HG03175 (cell line): Measurements from ENCODE around the gene ING1.
"Not testable (repeated sequence)": the region's sequence is repeated elsewhere in the genome, so short reads cannot be mapped to it uniquely, and the experiment has no call there.

Experiments used
- ATAC-seq: cut with Tn5 transposase; IDR thresholded peaks from one replicate; pipeline ENCODE4 v1.9.1; 2021; ENCODE audit warnings: mild to moderate bottlenecking, moderate library complexity; ENCODE audit not compliant: unreplicated experiment

Gene ING1

DNA sequence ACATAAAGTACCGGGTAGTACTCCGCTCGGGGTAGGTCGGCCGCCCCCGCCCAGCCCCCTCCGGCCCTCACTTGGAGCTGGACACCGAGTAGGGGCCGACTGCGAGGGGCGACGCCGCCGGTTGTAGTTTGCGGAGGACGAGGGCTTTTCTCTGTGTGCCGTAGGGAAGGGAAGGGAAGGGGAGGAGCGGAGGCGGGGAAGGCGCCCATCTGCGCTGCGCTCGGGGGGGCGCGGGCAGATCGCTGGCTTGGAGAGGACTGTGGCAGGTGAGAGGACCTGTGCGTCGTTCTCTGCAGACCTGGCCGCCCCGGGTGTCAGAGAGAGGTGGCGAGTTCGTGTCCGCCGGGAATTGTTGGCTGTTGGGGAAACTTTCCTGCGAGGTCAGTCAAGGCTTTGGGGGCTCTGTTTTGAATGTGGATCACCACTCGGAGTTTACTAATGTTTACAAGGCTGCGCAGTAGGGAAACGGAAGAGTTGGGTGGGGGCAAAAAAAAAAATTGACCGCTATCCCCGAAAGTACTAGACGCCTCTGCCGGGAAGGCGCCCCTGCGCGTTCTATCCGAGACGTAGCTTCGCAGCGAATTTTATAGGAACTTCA lies 1.4 kb downstream of the ING1 start:
- ATAC-seq = no peak

DNA sequence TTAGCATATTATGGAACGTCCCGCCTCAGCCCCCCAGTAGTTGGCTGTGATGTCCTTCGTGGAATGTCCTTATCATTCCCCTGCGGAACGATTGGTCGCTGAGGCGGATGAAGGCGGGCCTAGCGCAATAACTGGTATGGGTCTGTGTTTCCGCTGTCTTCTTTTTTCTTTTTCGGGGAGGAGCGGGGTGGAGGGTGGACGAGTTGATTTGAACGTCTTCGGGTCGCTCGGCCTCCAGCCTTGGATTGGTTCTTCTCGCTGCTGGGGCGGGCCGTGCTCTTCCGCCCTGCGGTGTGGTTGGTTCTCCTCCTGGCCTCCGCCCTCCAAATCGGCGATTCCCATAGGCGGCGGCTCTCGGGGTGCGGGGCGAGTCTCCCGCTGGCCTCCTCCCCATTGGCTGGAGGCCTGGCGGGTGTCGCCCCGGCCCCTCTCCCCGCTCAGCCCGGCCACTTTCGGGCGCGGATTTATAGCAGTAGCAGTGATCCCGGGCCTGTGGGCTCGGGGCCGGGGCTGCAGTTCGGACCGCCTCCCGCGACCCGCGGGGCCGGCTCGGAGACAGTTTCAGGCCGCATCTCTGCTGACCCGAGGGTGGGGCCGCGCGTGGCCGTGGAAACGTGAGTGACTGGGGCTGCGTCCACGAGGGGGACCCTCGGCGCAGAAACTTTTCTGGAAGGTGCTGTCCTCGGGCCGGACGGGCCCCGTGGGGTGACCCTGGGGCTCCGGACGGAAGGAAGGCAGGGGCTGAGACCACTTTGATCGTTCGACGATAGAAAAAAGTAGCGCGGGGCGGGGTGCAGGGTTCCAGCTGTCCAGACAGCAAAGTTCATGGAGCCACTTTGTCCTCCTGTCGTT lies 2.1 kb downstream of the ING1 start:
- ATAC-seq = peak; percentile 64

DNA sequence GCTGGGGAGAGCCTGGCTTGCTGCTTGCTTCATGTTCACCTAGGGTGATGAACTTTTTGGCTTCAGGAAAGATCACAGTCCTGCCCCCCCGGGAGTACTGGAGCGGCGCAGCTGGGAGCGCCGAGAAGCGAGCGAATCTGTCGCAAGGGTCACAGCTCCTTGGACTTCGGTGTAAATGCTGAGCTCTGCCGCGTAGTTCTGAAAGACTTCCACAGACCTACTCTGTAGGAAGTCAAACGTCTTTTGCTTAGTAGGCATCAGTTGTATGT lies 2.7 kb downstream of the ING1 start:
- ATAC-seq = no peak

DNA sequence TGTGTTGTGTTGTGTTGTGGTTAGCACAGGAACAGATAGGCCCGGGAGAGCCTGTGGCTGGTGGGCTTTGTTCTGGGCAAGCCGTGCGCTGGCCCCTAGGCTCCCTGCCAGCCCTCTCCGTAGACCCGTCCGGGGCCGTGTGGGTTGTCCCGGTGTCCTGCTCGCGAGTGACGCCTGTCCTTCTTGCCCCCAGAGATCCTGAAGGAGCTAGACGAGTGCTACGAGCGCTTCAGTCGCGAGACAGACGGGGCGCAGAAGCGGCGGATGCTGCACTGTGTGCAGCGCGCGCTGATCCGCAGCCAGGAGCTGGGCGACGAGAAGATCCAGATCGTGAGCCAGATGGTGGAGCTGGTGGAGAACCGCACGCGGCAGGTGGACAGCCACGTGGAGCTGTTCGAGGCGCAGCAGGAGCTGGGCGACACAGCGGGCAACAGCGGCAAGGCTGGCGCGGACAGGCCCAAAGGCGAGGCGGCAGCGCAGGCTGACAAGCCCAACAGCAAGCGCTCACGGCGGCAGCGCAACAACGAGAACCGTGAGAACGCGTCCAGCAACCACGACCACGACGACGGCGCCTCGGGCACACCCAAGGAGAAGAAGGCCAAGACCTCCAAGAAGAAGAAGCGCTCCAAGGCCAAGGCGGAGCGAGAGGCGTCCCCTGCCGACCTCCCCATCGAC lies 5.7 kb downstream of the ING1 start:
- no peak for ATAC-seq

DNA sequence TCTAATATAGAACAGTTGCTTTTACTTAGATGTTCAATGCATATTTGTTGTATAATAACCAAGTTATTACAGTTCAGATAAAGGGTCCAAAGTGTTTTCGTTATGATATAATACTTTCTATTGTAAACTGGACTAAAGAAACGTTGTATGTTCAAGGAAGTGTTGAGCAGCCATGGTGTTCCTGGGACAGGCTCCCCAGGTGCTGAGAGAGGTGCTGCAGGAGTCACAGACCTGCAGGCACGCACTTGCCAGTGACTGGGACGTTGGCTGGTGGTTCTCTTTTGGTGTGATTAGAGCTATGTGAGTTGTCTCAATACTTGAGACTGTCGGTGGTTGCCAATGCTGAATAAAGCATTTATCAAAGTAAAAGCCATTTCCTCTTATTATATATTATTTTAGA lies 9.5 kb downstream of the ING1 start:
- ATAC-seq = no peak

DNA sequence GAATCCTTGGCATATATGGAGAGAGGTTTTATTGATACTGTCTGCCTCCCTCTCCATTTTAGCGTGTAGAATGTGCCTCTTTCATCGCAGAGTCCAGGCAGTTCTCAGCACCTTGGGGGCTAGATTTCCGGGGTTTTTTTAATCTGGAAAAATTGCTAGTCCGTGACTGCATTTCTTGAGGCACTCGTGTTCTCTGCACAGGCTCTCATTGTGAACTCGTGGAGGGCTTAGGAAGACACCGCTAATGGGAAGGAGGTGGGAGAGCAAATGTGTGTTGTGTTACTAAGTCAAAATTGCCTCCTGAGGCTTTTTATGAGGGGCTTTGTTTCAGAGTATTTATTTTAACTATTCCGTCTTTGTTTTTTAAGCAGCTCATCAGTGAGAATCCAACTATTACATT lies 10.1 kb downstream of the ING1 start:
- ATAC-seq = no peak

DNA sequence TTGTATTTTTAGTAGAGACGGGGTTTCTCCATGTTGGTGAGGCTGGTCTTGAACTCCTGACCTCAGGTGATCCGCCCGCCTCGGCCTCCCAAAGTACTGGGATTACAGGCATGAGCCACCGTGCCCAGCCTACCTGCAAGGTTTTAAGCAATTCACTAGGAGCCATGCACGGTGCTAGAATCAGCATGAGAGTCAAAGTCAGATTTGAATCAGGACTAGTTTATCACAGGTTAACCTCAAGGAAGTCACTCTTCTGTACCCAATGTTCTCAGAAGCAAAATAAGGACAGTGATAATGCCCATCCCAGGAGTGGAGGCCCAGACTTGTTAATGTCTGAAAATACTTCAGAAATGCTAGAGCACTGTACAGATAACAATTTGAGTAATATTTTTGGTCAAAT lies 12.7 kb downstream of the ING1 start:
- not testable (repeated sequence) for ATAC-seq

DNA sequence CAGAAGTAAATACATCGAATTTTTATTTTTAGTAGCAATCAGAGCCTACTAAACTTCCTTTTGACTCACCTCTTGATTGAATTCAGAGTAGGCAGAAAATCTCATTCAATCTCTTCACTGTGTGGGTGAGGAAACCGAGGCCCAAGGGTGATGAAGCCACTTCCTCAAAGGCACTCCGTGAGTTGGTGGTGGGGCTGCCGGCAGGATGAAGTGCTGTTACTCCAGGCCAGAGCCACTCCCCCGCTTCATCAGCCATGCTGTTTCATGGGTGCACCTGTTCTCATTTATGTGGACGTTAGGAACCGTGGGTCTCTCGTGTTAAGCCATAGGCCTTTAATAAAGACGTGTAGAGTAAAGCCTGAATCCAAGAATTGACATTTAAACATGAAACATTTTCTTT lies 13.2 kb downstream of the ING1 start:
- ATAC-seq = peak; percentile 73

DNA sequence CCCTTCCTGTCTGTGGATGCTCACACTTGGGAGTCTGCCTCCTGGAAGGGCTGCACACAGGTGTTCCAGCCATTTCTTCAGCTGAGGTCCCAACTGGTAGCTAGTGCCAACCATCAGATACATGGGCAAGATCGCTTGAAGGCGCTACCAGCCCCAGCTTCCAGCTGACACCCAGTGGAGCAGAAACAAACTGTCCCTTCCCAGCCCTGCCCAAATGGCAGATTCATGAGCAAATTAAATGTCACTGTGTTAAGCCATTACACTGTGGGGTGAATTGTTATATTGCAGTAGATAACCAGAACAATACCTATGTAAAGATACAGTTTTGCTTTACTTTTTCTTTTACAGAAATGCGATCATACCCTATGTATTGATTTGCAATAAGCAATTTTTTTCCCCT lies 17.6 kb downstream of the ING1 start:
- ATAC-seq = no peak

DNA sequence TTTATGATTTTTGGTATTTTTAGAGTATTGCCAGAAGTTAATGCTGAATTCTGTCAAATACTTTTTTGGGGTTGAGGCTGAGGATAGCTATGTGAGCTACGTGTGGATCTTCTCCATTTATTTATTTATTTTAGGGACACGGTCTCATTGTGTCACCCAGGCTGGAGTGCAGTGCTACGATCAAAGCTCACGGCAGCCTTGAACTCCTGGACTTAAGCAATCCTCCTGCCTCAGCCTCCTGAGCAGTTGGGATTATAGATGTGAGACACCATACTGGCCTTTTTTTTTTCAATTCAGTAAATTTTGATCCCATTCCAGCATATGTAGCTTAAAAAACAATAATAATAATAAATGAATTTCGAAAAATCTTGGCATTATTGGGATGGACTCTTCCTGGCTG lies 21.1 kb downstream of the ING1 start:
- ATAC-seq = no peak

DNA sequence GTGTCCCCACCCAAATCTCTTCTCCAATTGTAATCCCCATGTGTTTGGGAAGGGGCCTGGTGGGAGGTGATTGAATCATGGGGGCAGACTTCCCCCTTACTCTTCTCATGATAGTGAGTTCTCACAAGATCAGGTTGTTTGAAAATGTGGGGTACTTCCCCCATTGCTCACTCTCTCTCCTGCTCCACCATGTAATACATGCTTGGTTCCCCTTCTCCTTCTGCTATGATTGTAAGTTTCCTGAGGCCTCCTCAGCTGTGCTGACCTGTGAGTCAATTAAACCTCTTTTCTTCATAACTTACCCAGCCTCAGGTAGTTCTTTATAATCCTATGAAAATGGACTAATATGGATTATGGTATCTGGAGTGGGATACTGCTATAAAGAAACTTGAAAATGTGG lies 24.1 kb downstream of the ING1 start:
- no peak for ATAC-seq

DNA sequence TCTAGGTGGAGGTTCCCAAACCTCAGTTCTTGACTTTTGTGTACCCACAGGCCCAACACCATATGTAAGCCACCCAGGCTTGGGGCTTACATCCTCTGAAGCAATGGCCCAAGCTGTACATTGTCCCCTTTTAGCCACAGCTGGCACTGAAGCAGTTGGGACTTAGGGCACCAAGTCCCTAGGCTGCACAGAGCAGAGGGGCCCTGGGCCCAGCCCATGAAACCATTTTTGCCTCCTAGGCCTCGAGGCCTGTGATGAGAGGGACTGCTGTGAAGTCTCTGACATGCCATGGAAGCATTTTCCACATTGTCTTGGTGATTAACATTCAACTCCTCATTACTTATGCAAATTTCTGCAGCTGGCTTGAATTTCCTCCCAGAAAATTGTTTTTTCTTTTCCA lies 30.2 kb downstream of the ING1 start:
- no peak for ATAC-seq

DNA sequence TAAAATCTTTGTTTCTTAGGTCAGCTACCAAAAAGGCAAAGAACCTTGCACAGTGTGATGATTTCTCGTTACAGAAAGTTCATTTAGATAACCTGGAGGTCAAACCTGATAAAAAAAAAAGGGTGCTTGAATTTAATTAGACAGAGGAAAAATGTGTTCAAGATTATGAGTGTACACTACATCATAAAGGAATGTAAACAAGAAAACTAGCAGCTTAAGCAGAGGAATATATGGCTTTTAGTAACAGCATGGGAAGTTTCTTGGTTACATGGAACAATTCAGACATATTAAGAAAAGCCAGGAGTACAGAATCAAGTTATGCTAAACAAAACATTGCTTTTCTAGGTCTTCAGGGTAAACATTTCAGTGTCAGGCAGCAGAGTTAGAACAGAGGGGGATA lies 32.9 kb downstream of the ING1 start:
- no peak for ATAC-seq

DNA sequence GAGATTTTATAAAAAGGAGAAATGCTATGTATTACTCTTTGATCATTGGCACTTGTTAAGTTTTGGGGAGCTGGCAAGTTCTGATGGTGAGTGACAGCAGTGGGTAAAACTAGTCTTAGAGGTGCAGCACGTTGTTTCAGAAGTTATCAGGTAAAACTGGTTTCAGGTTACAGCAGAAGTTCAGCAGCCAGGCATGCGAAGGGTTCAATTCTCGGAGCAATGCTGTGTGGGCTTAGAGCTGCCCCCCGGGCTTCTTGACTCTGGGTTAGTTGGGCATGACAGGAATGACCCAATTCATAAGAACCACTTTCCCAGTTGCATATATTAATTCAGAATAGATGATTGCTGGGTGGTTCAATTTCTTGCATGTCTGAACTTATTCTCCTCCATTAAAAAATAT lies 34.8 kb downstream of the ING1 start:
- ATAC-seq = no peak

DNA sequence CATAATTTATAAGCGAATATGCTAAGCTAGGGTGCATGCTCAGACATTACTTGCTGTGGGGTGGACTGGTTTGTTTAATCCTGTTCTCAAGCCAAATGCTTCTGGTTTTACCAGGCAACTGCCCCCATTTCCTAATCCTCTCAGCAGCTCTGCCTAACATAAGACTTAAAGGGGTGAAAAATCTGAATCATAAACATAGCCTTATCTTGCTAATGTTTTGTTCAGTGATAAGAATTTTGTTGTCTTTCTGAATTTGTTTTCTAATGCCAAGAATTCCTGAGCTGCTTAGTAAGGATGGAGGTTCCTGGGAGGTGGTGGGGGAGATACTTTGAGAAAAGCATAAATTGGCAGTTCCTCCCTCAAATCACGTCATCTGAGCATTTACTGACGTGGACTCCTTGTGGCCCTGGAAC lies 42.7 kb downstream of the ING1 start:
- no peak for ATAC-seq

DNA sequence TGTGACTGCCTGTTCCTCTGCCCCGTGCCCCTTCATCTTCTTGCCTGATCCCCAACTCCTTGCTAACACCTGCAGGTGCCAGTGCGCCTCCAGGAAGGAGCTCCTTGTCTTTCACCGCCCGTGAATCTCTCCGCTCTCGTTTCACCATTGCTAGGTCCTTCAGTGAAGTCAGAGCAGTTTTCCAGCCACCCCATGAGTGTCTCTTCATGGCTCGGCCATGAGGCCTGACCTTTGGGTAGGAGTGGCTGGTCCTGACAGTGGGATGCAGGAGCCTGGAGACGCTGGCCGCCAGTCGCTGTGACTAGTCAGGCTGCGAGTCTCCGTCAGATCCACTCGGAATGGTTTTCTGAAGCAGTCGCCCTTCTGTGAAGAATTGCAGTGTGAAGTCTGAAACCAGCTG lies 43.8 kb downstream of the ING1 start:
- ATAC-seq = no peak

DNA sequence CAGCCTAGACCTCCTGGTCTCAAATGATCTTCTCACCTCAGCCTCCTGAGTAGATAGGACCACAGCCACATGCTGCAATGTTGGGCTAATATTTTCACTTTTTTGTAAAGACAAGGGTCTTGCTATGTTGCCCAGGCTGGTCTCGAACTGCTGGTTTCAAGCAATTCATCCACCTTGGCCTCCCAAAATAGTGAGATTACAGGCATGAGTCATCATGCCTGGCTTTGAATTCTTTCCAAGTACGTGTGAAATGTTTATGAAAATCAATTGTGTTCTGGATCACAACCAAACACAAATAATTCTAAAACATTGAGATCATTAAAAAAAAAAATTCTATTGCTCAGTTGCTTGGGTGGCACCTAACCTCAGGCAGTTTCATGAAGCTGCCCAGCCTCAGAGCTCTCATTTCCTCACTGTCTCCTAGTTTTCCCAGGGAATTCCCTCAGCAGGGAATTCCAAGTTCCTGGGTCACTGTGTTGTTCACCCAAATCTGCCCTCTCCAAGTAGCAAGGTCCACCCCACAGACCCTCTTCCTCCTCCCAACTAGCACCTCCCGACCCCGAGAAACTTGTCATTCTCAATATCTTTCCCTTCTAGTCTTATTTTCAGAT lies 44.8 kb downstream of the ING1 start:
- no peak for ATAC-seq

DNA sequence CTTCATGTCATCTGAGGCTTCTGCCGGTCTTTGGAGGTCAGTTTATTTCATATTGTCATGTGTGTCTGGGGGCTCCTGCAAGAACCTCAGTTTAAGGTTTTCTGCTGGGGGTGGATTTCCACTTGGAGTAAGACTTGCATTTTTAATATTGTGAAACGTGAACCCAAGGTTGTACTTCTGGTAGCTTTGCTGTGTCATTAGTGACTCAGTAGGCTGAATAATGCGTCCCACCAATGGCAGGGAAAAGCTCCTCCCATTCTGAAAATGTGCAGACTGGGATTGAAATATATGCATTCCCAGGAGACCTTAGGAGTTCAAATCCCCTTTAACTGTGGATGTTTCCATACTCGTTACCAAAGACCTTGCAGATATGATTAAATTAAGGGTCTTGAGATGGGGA lies 46.2 kb downstream of the ING1 start:
- no peak for ATAC-seq

DNA sequence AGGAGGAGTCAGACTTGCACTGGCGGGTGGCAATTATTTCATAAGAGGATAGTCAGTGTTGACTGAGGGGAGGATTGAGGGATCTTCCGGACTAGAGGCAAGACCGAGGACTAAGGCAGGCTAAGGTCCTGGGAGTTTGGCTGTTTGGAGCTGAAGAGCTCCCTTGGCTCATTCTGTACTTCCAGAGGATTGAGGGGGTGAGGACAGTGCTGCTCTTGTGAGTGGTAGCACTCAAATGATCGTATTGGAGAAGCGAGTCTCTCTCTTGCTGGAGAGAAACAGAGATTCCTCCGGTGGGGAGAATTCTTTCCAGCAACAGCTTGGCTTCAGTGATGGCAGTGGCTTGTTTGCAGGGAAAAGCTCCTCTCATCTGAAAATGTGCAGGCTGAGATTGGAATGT lies 47.1 kb downstream of the ING1 start:
- no peak for ATAC-seq

DNA sequence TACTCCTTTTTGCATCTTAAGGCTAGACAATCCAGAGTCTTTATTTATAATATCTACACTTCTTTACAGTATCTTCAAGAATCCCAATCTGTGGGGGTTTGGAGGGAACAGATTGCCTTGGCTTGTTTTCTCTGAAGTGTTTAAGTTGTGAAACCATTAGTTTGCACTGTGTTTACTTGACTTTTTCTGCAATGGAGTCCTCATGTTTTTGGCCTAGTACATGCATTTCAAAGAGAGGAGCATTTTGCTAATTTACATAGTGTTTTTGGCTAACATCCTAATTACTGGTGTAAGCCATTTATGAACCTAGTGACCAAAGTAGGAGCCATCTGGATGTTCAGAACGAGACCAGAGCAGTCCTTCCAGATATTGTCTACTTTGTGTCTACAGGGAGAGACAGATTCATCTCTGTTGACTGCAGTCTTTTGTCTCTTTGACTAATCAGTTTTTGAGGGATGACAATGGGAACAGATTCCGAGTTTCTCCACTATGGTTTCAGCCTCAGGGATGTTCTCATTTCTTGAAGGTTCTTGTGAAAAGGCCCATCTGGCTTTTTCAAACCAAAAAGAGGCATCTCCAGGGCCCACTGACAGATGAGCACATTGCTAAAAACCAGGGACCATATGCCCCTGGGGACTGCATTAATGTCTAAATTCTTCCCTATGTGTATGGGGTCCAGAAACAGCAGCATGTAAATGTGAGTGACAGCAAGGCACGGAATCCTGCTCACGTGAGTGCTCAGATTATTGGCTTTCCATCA lies 53.4 kb downstream of the ING1 start:
- ATAC-seq = no peak

DNA sequence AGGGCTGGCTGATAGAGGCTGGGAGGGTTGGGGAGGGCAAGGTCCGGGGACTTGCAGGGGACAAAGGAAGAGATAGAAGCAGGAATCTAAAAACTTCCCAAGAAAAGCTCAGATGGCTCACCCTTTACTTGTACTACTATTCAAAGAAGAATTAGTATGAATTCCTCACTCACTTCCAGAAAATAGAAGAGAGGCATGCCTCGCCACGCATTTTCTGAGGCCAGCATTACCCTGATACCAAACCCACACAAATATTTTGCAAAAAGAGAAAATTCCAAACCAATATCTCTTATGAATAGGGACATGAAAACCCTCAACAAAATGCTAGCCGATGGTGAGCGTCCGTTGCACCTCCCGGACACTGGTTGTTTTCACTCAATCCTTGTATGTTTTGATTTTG lies 54.0 kb downstream of the ING1 start:
- ATAC-seq = no peak
